Gastrocnemius medialis (tissue), 4 donors: ENCODE results near the gene LILRA5. TPM values are rescaled to one million over a fixed set of nuclear protein-coding genes. Genes with fewer than 3 reads are reported as not detected.

Source experiments
- ATAC-seq, 2 donors: fragments of 150-250 bp; one replicate each; pipeline ENCODE4 v1.9.1; 2016
- DNase-seq, 2 donors: peaks; one replicate each; pipeline ENCODE4 v3.0.0-alpha.2; 2019
- H3K27ac ChIP-seq, 4 donors: fragments of 200-600 bp; sonication (generic); 1 replicate in 1 of 4; 2 replicates in 3 of 4; pipeline ENCODE4 v1.5.1; 2016 to 2018; ENCODE audit warnings: mild to moderate bottlenecking in 2 of 4, moderate library complexity in 1 of 4
- H3K27me3 ChIP-seq, 3 donors: fragments of 200-600 bp; sonication (generic) in 2 of 3; 1 replicate in 1 of 3; 2 replicates in 2 of 3; pipeline versions ENCODE4 v1.5.1 to v1.6.0; 2016 to 2019; ENCODE audit warnings: mild to moderate bottlenecking in 1 of 3, moderate library complexity in 1 of 3
- H3K36me3 ChIP-seq, 2 donors: fragments of 200-600 bp; sonication (generic) in 1 of 2; one replicate each; pipeline ENCODE4 v1.5.1; 2017 to 2018
- H3K4me1 ChIP-seq, 2 donors: fragments of 200-600 bp; sonication (generic) in 1 of 2; one replicate each; pipeline ENCODE4 v1.5.1; 2016 to 2017; ENCODE audit warnings: mild to moderate bottlenecking in 2 of 2
- H3K4me3 ChIP-seq, 4 donors: fragments of 200-600 bp; sonication (generic) in 3 of 4; 1 replicate in 1 of 4; 2 replicates in 3 of 4; pipeline ENCODE4 v1.5.1; 2016 to 2019; ENCODE audit warnings: mild to moderate bottlenecking in 2 of 4
- H3K9me3 ChIP-seq, 3 donors: fragments of 200-600 bp; sonication (generic) in 2 of 3; 1 replicate in 1 of 3; 2 replicates in 2 of 3; pipeline ENCODE4 v1.5.1; 2016 to 2019
- POLR2A ChIP-seq, 2 donors: fragments of 450-650 bp; IDR thresholded peaks; one replicate each; pipeline ENCODE4 v1.6.1; 2017; ENCODE audit warnings: antibody characterized with exemption in 2 of 2, mild to moderate bottlenecking in 2 of 2, moderate library complexity in 2 of 2
- in situ Hi-C, 4 donors: fragments of 200-750 bp; cut with MboI; loops; one replicate each; pipeline versions ENCODE4 v1.15.0 to v1.8.0; 2017; ENCODE audit warnings: low sequenced_read_pairs in 4 of 4
- intact Hi-C: fragments of 100-400 bp; cut with DNase I; formaldehyde crosslinking; loops from one replicate; pipeline ENCODE4 v1.15.1; 2023; ENCODE audit warnings: low total_unique reads
- total RNA-seq, 4 donors: library from RNA; depleted of rRNA; stranded (reverse); fragments of >200 nt; gene quantifications; one replicate each; pipeline versions ENCODE4 v1.1.0 to v1.2.3, GENCODE V29; 2016
- TF ChIP-seq, protein P1 (sequence below), 5 experiments: fragments of 450-650 bp in 3 of 5; fragments of 200-600 bp in 2 of 5; sonication (generic) in 2 of 5; IDR thresholded peaks in 4 of 5; conservative IDR thresholded peaks in 1 of 5; 1 replicate in 4 of 5; 2 replicates in 1 of 5; pipeline ENCODE4 v1.5.1; 2016 to 2019; ENCODE audit warnings: antibody characterized with exemption in 5 of 5, mild to moderate bottlenecking in 3 of 5, moderate library complexity in 3 of 5

The LILRA5 gene
- total RNA-seq, 4 donors from 2014 or later, result 0.98 to 2.4 (median 1.1) TPM; not detected in 1

DNA sequence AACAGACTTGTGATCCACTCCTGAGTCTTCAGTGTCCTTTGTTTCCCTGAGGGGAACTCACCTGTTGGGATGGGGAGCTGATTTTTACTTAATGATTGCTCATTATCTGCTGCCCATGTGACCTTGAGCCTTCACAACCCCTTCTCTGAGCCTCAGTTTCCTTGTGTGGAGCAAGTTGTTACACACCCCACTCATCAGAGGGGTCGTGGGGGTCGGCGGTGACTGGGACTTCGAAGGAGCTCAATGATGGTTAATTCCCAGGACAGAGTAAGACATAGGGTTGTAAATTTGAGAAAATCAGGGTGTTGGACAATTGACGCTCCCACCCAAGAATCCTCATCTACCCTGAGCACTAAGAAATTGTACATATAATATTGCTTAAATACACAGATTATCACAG lies 13.5 kb downstream of the LILRA5 start:
- in situ Hi-C loops, result no loop called here

DNA sequence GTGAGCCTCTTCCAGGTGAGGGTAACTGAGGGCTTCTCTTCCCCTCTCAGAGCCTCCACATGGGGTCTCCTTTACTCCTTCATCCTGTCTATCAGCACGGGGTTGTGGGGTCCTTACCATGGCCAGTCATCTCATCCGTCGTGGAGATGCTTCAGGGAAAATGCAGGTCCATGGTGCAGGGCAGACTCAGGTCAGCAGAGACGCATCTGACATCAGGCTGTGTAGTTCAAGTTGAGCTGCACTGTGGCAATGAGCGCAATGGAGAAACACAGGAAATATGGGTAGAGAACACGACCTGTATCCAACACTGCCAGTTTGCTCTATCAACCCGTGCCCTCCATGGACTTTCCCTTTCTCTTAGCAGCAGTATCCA lies 13.9 kb downstream of the LILRA5 start:
- in situ Hi-C loops, result no loop called here
- H3K4me3 ChIP-seq, result no peak overlapping the region
- H3K27ac ChIP-seq, result no peak overlapping the region
- ATAC-seq, result no peak
- peaks cover 0 to 6% (median 0%) of the 10 kb centered on the region in 3 donors for H3K27me3 ChIP-seq
- H3K9me3 ChIP-seq, result no peaks in the 10 kb centered on the region
- H3K36me3 ChIP-seq, result no peaks in the 10 kb centered on the region
- TF ChIP-seq, protein P1, sequence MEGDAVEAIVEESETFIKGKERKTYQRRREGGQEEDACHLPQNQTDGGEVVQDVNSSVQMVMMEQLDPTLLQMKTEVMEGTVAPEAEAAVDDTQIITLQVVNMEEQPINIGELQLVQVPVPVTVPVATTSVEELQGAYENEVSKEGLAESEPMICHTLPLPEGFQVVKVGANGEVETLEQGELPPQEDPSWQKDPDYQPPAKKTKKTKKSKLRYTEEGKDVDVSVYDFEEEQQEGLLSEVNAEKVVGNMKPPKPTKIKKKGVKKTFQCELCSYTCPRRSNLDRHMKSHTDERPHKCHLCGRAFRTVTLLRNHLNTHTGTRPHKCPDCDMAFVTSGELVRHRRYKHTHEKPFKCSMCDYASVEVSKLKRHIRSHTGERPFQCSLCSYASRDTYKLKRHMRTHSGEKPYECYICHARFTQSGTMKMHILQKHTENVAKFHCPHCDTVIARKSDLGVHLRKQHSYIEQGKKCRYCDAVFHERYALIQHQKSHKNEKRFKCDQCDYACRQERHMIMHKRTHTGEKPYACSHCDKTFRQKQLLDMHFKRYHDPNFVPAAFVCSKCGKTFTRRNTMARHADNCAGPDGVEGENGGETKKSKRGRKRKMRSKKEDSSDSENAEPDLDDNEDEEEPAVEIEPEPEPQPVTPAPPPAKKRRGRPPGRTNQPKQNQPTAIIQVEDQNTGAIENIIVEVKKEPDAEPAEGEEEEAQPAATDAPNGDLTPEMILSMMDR (IDR thresholded peaks at IDR 0.05 in 4 of 5, conservative IDR thresholded peaks at IDR 0.05 in 1 of 5), result no peak
- no peak for TF ChIP-seq POLR2A (IDR thresholded peaks at IDR 0.05)
- no peaks in the 10 kb centered on the region for H3K4me1 ChIP-seq
- DNase-seq, result no peak
- intact Hi-C loops, result no loop called here

More for the DNA sequence above, 13.5 kb downstream of the LILRA5 start:
- Histone ChIP-seq H3K36me3 (no peaks in the 10 kb centered on the region), H3K4me1 (no peaks in the 10 kb centered on the region), H3K27ac (no peak overlapping the region), H3K9me3 (no peaks in the 10 kb centered on the region), H3K4me3 (no peak overlapping the region), H3K27me3 (peaks cover 0 to 2% (median 0%) of the 10 kb centered on the region in 3 donors)
- intact Hi-C loops, result no loop called here
- no peak for DNase-seq
- no peak for ATAC-seq
- TF ChIP-seq POLR2A (IDR thresholded peaks at IDR 0.05), result no peak
- TF ChIP-seq, protein P1 (IDR thresholded peaks at IDR 0.05 in 4 of 5, conservative IDR thresholded peaks at IDR 0.05 in 1 of 5), result no peak

DNA sequence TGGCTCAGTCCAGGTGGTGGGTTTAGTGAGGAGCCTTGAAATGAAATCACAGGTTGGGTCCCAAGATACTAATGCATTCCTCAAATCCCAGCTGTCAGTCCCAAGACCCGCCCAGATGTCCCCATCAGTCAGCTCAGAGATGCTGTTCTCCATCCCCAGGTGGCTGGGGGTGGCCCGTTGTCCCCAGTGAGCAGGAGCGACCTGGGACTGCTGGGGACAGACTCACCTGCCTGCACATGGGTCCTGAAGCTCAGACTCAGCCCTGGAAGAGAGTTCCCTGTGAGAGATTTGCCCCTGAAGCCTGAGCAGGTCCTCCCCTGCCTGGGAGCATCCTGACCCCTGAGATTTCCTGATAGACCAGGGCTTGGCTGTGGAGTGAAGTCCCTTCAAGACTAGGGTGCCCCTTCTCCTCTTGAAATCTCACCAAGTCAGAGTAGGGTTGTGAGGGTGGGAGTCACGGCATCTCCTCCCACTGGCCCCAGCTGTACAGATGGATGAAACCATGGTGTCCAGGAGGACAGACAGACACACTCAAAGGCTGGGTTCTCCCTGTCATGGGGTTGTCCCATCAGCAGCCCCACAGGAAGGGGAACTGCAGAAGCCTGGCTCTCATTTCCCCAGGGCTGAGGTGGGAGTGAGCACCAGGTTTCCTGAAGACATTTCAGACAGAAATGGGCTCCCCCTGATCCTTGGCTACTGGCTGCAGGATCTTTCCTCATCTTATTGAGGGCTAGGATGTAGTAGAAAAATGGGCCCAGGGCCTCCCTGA lies 14.4 kb downstream of the LILRA5 start:
- intact Hi-C loops, result no loop called here

DNA sequence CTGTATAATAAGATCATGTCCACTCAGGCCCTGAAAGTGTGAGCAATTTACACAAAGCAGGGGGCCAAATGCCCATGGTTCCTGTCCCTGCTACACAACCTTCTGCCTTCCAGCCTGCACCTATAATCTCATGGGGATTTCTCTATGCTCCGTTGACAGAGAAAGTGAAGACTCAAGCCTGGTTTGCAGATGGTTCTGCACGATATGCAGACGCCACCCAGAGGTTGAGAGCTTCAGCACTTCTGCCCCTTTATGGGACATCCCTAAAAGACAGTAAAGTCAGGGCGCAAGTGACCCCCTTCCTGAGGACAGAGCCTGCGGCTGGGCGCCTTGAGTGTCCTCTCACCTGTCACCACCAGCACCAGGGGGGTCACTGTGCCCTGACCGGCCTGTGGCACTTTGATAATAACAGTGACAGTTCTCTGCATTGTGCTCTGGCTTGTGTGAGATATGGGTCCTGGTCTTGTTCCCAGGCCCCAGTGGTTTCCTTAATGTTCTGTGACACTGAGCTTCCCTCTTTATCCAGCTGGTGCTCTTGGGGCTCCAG lies 15.1 kb downstream of the LILRA5 start:
- intact Hi-C loops, result no loop called here
- H3K9me3 ChIP-seq, result no peaks in the 10 kb centered on the region
- H3K27ac ChIP-seq, result no peak overlapping the region
- DNase-seq, result no peak
- in situ Hi-C loops, result no loop called here
- no peaks in the 10 kb centered on the region for H3K36me3 ChIP-seq
- no peak for ATAC-seq
- H3K27me3 ChIP-seq, result peaks cover 0 to 6% (median 0%) of the 10 kb centered on the region in 3 donors
- TF ChIP-seq, protein P1 (IDR thresholded peaks at IDR 0.05 in 4 of 5, conservative IDR thresholded peaks at IDR 0.05 in 1 of 5), result no peak
- TF ChIP-seq POLR2A (IDR thresholded peaks at IDR 0.05), result no peak
- H3K4me1 ChIP-seq, result no peaks in the 10 kb centered on the region
- no peak overlapping the region for H3K4me3 ChIP-seq

More for the DNA sequence above, 14.4 kb downstream of the LILRA5 start:
- in situ Hi-C loops, result no loop called here
- H3K4me1 ChIP-seq, result no peaks in the 10 kb centered on the region
- H3K36me3 ChIP-seq, result no peaks in the 10 kb centered on the region
- TF ChIP-seq, protein P1 (IDR thresholded peaks at IDR 0.05 in 4 of 5, conservative IDR thresholded peaks at IDR 0.05 in 1 of 5), result no peak
- TF ChIP-seq POLR2A (IDR thresholded peaks at IDR 0.05), result no peak
- no peak overlapping the region for H3K4me3 ChIP-seq
- ATAC-seq (no peak), DNase-seq (no peak)
- H3K27me3 ChIP-seq, result peaks cover 0 to 6% (median 0%) of the 10 kb centered on the region in 3 donors
- H3K9me3 ChIP-seq, result no peaks in the 10 kb centered on the region
- no peak overlapping the region for H3K27ac ChIP-seq
